Globus pallidus (tissue), 1 donor: Measurements from ENCODE around the gene SMYD3.
"Not testable (repeated sequence)": the region's sequence is repeated elsewhere in the genome, so short reads cannot be mapped to it uniquely, and the experiment has no call there.

Source experiments
- DNase-seq: peaks from one replicate; pipeline ENCODE4 v3.0.0-alpha.2; 2015; ENCODE audit warnings: low spot score

Gene SMYD3

DNA sequence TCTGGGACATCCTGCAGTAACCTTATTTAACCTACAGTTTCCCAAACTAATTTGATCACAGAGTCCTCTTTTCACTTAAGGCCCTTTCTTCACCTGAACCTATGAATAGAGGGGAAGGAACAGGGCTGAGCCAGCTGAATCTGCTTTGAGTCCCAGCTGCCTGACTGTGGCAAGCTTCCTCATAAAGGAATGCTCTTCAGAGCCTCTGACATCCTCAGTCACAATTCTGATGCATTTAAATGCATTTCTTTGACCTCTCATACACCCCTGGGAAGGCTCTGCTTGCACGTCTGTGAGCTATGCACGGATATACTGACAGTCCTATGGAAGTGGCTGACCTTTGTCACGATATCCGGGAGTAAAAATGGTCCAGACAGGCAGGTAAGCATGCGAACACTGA, 673.1 kb downstream of the SMYD3 start:
- DNase-seq: no peak

DNA sequence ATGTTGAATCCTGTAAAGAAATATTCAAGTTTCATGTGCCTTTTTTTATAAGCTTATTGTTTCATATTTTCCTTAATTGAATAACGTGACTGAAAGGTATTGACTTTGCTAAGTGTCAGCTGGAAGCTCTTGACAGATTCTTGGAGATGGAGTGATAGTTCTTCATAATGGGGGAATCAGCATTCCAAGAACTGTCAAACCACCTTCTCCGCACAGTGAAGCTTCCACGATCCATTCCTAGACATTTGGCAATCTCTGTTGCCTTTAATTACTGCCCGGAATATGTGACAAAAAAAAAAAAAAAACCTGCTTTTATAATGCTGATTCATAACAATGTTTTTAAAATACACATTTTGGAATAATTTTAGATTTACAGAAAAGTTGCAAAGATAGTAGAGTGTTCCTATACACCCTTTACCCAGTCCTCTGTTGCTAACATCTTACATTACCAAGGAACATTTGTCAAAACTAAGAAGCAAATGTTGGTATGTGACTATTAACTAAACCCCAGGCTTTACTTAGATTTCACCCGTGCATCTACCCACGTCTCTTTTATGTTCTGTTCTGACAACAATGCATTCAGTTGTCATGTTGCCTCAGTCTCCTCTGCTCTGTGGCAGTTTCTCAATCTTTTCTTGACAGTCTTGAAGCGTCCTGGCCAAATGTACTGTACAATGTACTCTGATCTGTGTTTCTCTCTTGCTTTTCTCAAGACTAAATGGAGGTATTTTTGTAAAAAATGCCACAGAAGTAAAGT, 674.1 kb downstream of the SMYD3 start:
- no peak for DNase-seq

DNA sequence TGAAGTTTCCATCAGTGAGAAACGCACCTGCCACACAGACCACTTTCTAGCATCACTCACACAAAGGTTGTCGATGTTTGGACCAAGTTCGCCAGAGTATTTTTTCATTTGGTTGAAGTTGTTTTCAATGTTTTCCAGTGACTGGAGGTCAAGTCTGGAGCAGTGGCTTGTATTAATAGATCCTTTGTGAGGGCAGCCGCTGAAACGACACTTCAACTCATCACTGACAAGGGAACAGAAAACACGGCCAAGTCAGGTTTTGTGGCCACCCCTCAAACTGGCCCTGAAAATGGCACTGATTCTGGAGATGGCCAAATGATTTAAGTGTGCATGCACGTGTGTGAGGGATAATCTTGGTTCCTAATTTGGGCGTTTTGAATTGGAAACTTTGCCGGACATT, 675.6 kb downstream of the SMYD3 start:
- DNase-seq: no peak

DNA sequence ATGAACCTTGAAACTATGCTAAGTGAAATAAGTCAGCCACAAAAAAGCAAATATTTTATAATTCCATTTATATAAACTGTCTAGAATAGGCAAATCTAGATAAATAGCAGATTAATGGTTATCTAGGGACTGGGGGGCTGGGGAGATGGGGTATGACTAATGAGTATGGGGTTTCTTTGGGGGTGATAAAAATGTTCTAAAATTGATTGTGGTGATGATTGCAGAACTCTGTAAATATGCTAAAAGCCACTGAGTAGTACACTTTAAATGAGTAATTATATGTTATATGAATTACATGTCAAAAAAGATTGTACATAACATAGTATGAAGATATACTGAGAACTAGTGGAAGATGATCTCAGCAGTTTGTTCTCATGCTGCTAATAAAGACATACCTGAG, 677.3 kb downstream of the SMYD3 start:
- no peak for DNase-seq

DNA sequence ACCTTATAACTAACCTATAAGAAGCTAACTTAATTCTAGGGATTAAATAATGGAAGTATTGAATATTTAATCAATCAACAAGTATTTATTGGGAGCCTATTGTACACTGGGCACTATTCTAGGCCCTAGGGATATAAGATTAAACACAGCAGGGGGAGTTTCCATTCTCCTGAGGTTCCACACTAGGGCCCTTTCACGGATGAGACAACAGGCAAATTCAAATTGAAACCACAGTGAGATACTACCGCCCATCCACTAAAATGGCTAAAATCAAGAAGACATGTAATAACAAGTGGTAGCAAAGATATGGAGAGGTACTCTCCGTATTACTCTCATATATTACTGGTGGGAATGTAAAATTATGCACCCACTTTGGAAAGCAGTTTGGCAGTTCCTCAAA, 677.9 kb downstream of the SMYD3 start:
- no peak for DNase-seq

DNA sequence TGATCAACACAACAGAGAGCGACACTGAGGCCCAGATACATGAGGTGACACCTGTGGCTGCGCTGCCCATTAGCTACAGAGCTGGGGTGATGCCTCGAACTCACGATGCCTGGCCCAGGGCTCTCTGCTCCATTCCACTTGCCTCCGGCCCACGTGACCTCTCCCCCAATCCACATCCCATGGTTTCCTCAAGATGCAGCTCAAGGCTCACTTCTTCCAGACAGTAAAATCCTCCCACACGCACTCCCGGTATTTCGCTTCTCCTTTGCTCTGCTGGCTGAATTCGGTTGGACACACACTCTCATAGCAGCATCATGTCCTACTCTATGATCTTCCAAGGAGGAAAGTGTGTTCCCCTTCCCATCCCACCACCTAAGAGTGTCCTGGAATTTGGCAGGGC, 679.8 kb downstream of the SMYD3 start:
- DNase-seq: no peak

DNA sequence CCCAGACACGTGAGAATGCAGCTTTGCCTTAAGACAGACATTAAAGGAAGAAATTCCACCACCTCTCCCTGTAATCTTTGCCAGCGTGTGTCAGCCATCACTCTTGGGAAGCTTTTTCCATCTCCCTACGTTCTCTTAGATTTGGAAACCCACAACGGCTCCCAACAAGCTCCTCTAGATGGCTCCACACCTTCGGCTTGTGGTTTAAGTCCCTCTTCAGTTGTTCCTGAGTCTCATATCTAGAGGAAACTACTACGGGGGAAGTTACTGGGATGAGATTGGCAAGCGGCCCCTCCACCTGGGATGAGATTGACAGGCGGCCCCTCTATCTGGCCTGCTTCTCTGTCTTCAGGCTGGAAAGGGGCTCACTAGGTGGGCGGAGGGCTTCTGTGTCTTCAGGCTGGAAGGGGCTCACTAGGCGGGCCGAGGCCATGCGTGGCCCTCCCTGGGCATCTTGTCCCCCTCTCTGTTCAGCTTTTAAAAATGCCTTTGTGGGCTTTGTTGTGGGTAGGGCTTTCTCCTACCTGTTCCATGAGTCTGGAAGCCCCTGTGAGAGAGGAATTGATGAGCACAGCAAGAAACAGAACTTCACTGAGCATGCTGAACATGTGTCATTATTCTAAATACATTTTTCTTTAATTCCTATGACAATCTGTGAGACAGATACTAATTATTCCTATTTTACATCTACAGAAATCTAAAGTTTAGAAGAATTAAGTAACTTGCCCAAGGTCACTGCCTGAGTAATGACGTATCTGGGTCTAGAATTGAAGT, 681.8 kb downstream of the SMYD3 start:
- DNase-seq: no peak

DNA sequence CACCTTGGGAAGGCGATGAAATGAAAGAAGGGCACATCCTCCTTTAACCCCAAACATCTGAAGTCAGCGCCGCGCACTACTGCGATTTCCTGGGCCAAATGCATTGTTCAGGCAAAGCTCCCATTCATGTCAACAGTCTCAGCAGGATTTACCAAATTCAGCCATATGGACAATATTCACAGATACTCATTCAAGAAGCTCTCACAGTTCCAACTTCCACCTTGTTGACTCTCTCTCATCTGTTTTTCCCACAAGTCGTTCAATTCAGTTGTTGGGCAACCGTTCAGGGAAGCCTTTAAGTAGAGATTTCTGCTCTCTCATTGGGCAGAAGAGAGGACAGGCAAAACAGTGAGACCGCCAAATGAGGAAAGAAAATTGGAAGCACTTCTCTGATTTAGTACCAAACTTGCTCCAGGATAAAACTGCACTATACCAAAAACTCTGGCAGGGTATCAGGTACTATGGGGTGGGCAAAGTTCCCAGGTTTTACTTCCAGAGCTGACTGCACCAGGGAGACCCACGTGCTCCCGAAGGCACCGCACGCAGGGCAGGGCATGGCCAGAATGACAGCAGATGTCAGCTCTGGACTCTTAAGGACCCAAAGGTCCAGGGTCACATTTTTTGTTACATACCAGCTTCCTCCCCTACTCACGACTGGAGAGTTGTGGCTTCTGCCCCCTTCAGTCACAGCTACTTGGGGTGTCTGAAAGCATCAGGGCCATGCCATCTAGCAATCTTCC, 683.5 kb downstream of the SMYD3 start:
- no peak for DNase-seq

DNA sequence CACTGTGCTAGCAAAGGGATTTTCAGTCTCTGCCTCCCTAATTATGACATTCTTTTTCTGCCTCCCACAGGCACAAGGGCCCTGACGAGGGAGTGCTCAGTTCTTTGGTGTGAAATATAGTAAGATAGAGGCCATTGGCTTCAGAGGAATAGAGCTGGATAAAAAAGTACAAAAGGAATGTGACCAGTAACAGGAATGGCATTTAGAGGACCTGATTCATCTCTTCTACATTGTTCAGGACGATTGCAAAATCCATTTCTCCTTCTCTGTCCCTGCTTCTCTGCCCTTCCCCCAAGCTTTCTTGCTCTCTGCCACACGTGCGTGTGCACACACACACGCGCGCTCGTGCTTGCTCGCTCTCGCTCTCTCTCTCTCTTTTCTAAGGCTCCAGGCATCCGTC, 684.1 kb downstream of the SMYD3 start:
- no peak for DNase-seq

DNA sequence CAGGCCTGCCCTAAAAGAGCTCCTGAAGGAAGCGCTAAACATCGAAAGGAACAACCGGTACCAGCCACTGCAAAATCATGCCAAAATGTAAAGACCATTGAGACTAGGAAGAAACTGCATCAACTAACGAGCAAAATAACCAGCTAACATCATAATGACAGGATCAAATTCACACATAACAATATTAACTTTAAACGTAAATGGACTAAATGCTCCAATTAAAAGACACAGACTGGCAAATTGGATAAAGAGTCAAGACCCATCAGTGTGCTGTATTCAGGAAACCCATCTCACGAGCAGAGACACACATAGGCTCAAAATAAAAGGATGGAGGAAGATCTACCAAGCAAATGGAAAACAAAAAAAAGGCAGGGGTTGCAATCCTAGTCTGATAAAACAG, 688.7 kb downstream of the SMYD3 start:
- DNase-seq: not testable (repeated sequence)

DNA sequence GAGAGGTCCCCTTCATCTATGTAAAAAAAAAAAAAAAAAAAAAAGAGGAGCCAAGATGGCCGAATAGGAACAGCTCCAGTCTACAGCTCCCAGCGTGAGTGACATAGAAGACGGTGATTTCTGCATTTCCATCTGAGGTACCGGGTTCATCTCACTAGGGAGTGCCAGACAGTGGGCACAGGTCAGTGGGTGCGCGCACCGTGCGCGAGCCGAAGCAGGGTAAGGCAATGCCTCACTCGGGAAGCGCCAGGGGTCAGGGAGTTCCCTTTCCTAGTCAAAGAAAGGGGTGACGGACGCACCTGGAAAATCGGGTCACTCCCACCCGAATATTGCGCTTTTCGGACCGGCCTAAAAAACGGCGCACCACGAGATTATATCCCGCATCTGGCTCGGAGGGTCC, 690.6 kb downstream of the SMYD3 start:
- DNase-seq: not testable (repeated sequence)

DNA sequence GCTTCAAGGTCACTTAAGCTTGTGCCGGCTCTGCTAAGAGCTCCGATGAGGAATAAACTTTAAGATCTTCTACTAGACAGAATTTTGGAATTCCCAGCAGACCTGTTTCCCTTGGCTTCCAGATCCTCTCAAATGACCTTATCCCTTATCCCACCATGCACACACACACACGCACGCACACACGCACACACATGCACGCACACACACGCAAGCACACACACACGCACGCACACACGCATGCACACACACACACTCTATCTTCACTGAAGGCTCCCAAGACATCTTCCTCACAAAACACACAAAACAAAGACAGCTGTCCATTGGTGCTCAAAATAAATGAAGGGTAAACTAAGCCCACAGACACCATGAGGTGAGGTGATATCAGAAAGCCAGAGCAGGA, 692.4 kb downstream of the SMYD3 start:
- no peak for DNase-seq

DNA sequence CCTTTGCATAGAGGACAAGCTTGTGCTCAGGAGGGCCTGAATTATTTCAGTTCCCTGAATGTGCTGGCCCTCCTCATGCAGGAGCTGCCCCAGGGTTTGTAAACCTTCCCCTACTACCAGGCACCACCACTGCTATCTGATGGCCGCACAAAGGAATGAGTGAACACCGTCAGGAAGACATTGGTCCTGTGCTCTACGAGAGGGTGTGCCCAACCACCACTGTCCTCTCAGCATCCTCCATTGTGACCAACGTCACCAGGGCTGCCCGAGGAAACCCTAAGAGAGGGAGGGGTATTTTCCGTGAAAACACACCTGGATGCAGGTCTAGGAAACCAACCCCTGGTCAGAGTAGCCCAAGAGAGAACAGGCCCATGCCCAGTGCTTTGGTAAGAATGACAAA, 694.8 kb downstream of the SMYD3 start:
- DNase-seq: no peak

DNA sequence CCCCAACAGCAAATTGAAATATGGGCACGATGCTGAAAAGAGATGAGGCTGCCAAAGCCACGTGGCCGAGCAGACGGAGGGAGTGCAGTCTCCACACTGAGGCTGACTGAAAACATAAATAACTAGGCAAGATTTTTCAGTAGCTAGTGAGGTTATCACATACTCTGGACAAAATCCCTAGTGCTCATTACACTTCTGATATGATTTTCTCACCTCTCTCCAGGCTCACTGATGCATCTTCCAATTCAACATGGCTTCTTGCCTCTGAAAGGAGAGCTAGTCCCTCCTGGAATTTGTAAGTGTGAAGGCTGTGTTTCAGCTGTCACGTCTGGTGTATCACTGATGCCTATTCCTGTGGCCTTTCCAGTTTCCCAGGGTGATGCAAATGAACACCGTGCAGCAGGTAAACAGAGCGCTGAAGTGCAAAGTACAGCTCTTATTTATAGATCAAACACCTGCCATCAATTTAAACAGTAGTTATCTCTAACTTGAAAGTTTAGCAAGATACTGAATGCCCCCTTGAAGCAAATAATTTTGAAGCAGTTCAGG, 696.2 kb downstream of the SMYD3 start:
- DNase-seq: no peak

DNA sequence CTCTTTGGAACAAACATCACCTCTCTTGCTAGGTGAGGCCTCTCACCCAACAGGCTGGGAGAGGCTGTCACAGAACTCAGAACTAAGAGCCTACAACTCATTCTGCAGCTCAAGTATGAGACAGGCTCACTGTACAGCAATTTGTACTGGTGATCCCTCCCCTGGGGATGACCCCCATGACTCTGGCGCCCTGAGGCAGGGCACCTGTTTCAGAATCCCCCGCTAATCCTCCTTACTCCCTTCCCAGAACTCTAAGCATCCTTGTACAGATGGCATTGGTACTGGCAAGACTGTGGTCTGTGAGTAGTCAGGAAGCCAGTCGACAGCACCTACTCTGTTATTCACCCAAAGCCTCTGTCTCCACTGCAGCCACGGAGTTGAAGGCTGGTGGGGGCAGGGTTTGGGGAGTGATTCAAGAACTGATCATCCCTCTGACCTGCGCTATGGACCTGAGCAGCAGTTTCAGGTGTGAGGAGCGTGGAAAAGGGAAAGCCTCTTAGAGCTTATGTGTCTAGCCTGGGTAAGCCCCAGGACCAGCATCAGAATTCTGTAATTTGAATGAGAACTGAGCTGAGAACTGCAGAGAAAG, 696.8 kb downstream of the SMYD3 start:
- no peak for DNase-seq

DNA sequence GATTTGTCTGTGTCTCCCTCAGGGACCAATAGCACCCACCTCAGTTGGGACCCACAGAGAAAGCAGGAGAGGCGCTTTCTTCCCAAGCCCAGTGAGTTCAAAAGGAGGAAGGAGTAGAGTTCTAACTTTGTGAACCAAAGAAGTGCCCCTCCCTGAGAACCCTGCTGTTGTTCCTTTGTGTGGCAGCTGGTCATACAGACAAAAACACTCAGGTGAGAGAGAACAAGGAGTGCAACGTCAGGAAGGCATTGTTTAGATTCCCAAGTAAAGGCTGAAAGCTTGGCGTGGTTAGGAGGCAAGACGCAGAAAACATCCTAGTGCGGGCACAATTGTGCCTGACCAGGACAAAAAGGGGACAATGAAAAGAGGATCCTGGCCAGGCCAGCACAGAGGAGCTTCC, 697.7 kb downstream of the SMYD3 start:
- DNase-seq: no peak

DNA sequence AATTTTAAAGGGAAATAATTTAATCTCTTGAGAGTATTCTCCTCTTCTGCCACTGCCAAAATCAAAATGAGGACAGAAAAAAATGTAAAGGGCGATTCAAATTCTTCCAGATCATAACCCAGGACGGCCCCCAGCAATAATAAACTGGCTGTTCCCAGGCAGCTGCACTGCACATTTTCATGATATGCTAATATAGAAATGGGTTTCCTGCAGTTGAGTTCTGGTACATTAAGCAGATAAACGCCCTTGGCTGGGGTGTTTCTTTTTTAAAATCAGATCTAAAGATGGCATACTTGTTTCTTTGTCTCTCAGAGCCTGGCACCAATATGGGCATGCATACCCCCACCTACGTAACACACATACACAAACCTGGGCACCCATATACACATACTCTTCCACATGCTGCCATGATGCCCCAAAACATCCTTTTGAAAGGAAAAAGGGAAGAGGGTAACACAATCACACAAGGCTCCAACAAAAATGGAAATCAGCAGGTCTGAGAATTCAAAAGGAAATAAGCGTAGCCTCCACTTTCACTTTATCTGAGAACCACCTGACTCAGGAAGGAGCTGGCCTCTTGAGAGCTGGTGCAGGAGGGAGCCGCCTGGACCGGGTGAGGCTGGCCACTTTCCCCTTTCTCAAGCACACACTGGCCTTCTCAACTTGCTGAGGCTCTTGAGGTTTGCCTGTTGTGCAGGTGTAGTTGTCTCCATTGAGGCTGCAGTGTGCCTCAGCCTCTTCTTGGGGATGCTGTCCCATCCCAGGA, 698.9 kb downstream of the SMYD3 start:
- no peak for DNase-seq

DNA sequence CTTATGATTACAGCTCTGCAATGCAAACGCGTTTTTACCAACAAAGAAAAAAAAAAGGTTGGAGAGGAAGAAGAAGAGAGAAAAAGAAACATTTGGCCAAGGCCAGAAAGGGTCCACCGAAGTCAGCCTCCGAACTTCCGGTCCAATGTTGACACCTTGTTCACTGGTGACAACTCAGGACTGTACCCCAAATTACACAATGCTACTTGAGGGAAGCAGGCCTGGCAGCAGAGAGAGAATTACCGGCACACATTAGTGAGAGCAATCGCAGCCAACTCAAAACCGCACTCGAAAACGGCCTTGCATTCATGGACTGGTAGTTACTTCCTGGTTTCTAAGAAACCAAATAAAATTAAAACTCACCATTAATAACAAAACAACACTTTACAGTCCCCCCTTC, 699.8 kb downstream of the SMYD3 start:
- no peak for DNase-seq

DNA sequence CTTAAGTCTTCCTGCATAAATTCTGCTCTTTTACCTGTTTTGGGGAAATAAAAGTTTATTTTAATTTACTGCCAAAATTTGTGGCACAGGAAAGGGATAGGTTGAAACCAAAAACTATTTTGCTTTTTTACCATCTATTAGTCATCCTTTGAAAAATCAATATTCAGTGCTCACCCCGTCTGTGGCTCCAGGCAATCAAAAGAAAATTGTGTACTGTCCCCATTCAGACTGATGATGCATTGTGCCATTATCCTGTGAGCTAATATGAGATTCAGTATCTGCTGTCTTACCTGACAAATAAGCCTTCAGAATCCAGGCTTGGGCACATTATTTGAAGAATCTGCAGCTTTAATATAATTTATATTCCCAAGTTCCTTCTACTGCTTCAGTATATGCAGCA, 701.5 kb downstream of the SMYD3 start:
- no peak for DNase-seq

DNA sequence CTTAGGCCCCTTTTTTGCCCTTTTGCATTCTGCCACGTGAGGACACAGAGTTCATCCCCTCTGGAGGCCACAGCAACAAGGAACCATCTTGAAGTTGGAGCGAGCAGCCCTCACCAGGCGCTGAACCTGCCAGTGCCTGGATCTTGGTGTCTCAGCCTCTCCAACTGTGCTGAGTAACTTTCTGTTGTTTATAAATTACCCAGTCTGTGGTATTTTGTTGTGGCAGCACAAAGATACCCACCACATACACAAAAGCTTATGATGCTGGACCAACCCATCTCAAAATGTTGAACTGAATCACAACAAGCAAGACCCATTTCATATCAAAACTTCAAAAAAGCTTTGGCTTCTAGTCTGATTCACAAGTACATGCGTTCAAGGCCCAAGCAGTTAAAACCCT, 702.4 kb downstream of the SMYD3 start:
- no peak for DNase-seq

DNA sequence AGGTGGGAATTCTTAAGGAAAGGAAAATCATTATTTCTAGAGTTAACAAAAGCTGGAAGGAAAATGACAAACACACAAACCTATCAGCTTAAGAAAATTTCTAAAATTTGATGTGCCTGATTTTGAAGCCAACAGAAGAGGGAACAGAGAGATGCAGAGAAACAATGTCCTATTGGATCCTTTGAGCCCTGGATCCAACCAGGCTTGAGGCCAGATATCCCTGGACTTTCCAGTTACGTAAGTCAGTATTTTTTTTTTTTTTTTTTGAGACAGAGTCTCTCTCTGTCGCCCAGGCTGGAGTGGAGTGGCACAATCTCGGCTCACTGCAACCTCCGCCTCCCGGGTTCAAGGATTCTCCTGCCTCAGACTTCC, 703.4 kb downstream of the SMYD3 start:
- DNase-seq: peak; percentile 8
